Measurements from ENCODE around the gene KLHDC3.
"Not testable (repeated sequence)": the region's sequence is repeated elsewhere in the genome, so short reads cannot be mapped to it uniquely, and the experiment has no call there.

The KLHDC3 gene

DNA sequence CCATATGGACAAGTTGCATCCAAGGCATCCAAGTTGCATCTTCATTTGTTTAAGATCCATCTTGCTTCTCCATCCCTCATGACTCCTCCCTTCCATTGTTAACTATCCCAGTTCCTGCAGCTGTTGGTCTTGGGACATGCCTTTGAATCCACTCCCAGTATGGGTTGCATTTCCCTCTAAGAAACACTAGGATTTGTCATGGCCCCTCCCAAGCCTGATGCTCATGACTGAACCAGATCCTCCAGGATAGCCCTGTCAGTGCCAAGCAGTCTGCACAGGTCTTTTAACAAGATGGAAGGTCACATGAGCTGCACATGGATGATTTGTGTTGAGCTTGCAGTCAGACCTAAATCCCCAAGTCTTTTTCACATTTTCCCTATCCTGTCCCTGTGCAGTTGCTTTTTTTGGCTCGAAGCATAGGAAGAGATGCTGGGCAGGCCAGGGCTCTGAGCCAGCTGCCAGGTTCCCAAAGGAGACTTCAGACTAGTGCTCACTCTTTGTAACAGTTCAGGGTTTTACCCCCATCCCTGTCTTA is 25.5 kb upstream of the KLHDC3 start:
- no peak for DNase-seq (ENCODE audit: low read depth in 2 of 3, low spot score in 2 of 3)

DNA sequence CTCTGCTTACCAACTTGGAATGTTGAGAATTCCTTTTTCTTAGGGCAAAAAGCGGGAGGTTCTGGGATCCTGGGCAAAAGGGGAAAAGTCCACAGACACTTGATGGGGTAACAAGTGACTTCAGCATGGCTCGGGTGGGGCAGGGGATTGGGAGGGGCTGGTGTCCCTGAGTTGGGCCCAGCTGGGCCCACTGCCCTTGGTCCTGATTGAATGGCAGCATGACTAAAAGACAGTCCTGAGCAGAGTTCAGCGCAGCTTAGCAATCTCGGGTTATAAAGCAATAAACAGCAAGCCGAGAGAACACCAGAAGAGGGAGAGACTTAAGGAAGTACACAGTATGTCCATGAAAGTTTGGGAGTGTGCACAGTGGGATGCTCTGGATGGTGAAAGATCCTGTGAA is 24.1 kb upstream of the KLHDC3 start:
- no peak for DNase-seq (ENCODE audit: low read depth in 2 of 3, low spot score in 2 of 3)

DNA sequence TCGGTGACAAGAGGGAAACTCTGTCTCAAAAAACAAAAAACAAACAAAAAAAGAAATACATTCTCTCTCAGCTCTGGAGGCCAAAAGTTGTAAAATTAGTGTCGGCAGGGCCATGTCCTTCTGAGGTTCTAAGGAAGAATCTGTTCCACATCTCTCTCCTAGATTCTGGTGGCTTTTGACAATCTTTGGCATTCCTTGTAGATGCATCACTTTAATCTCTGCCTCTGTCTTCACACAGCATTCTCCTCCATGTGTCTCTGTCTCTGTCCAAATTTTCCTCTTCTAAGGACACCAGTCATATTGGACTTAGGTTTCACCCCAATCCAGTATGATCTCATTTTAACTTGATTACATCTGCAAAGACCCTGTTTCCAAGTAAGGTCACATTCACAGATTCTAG is 20.6 kb upstream of the KLHDC3 start:
- DNase-seq (ENCODE audit: low read depth in 2 of 3, low spot score in 2 of 3) = no peak

DNA sequence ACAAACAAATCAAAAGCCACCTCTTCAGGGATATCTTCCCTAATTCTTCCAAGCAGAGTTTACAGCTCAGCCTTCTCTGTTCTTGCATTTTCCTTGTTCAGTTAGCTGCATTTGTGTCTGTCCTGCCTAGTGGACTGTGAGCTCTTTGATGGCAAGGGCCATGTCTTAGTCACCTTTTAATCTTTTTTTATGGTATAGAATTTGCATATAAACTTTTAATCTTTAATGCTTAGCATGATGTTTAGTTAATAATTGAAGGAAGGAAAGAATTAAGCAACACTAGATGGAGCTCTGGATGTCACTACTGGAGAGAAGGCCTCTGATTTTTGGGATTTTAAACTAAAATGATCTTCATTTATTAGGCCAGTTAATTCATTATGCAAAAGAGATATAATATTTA is 17.5 kb upstream of the KLHDC3 start:
- no peak for DNase-seq (ENCODE audit: low read depth in 2 of 3, low spot score in 2 of 3)

DNA sequence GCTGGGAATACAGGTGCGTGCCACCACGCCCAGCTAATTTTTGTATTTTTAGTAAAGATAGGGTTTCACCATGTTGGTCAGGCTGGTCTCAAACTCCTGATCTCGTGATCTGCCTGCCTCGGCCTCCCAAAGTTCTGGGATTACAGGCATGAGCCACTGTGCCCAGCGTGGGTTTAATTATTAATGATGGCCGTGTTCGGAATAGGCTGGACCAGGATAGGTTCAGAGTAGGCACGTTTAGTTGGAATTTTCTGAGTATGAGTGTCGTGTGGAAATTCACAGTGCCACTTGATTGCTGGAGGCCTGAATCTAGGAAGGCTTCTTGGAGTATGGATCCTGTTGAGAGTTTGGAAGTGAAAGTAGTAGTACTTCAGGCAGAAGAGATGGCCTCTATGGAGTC is 15.8 kb upstream of the KLHDC3 start:
- not testable (repeated sequence) for DNase-seq (ENCODE audit: low read depth in 2 of 3, low spot score in 2 of 3)

DNA sequence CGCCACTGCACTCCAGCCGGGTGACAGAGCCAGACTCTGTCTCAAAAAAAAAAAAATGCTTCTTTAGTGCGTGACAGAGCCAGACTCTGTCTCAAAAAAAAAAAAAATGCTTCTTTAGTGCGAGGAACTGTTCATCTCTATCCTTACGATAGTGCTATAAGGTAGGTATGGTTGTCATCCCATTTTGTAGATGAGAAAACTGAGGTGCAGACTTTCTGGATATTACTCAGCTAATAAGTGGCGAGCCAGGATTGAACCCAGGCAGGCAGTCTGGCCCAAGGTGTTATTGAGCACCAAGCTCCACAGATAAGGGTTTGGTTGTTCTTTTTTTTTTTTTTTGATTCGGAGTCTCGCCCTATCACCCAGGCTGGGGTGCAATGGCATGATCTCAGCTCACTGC is 12.2 kb upstream of the KLHDC3 start:
- no peak for DNase-seq (ENCODE audit: low read depth in 2 of 3, low spot score in 2 of 3)

DNA sequence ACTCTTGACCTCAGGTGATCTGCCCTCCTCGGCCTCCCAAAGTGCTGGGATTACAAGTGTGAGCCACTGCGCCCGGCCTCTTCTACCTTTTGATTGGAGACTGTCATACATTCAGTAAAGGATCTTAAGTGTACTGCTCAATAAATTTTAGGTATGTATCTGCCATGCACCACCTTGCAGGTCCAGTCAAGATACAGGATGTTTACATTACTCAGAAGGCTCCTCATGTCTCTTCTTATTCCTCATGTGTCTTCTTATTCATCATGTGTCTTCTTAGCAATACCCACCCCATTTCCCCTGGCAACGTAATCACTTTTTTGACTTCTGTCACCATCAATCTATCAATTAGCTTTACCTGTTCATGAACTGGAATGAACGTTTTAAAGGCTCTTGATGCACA is 8.2 kb upstream of the KLHDC3 start:
- DNase-seq (ENCODE audit: low read depth in 2 of 3, low spot score in 2 of 3) = no peak

DNA sequence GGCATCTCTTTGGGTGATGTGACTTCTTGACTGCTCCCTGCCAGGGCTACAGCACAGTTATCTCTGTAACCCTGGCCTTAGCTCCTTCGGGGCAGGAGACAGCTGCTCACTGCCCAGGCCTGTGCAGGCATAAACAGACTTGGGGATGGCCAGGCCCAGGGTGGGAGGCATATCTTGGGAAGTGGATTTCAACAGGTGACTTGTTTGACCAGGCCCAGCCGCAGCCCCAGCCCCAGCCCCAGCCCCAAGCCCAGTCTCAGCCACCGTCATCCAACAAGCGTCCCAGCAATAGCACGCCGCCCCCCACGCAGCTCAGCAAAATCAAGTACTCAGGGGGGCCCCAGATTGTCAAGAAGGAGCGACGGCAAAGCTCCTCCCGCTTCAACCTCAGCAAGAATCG is 7.8 kb upstream of the KLHDC3 start:
- DNase-seq (ENCODE audit: low read depth in 2 of 3, low spot score in 2 of 3) = no peak

DNA sequence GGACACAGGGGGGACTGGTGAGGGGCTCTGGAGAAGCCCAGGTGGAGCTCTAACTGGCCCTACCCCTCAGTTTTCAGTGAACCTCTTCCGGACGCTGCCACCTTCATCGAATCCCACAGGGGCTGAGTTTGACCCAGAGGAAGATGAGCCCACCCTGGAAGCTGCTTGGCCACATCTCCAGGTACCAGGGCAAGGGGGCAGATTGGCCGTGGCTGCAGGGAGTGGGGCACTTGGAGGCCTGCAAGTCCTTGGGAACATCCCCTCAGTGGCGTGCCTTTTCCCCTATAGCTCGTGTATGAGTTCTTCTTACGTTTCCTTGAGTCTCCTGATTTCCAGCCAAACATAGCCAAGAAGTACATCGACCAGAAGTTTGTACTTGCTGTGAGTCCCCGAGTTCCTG is 6.9 kb upstream of the KLHDC3 start:
- no peak for DNase-seq (ENCODE audit: low read depth in 2 of 3, low spot score in 2 of 3)

DNA sequence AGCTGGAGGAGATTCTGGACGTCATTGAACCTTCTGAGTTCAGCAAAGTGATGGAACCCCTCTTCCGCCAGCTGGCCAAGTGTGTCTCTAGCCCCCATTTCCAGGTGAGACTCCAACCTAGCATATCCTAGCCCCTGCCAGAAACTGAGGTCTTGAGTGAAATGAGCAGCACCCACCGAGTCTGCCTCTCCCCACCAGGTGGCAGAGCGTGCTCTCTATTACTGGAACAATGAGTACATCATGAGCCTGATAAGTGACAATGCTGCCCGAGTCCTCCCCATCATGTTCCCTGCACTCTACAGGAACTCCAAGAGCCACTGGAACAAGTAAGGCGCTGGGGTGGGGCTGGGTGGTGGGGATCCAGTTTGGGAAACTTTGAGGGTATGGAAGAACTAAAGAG is 4.9 kb upstream of the KLHDC3 start:
- no peak for DNase-seq (ENCODE audit: low read depth in 2 of 3, low spot score in 2 of 3)

DNA sequence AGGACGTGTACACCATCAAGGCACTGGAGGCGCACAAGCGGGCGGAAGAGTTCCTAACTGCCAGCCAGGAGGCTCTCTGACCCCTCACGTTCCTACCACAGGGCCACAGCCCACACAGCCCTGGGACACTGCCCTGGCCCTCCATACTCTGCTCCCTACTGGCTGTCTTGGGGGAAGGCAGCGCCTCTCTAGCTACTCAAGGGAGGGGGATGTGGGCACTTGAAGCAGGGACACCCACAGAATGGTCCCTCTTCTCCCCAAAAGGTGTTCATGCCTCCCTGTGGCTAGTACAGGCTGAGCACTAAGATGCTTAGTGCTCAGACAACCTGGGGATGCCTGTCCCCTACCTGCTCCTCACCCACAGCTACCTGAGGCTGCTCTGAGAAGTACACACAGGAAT is 2.8 kb upstream of the KLHDC3 start:
- DNase-seq (ENCODE audit: low read depth in 2 of 3, low spot score in 2 of 3) = no peak

DNA sequence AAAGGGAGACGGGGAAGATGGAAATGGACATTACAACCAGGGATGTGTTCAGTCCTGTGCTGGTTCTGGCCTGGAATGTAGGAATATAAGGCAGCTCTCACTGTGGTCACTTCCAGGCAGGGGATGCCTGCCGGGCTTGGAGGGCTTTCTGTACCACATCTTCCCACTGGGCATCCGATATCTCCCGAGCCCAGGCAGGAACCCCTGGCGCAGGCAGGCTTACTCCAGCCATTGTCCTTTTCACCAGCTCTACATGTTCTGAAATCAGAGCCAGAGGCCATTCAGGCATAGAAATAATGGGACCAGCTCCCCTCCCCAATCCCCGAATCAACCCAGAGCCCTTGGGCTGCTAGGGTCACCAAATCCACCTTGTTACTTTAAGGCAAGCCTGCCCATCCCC is 1.7 kb upstream of the KLHDC3 start:
- DNase-seq (ENCODE audit: low read depth in 2 of 3, low spot score in 2 of 3) = no peak

DNA sequence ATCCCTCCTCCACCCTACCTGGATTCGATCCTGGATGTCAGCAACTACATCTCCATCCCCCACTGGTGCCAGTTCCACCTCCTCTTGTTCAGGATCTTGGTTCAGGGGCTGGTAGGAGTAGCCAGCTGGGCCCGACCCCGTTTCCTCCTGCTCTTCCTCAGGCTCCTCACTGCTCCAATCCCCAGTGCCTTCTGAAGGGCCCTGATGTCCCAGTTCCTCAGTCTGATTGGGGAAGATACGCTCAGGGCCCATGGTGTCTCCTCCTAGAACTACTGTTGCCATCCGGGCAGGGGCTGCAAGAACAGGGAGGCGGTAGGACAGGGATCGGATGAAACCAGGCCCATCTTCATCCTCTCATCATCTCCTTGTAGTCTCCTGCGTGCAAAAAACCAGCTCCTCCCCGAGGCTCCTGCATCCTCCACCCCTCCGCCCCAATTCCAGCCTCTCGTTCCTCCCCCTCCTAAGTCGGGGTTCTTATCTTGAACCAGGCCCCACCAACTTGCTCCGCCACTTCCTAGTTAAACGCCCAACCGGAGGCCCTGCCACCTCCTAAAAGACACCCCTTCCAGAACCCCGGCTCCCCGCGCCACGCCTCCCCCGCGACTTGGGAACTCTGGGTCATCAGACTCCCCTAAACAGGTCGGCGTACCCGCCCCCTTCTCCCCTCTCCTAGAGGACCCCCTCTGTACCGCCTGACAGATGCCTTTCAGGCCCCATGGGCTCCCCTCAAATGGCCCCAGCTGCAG is 779 bp upstream of the KLHDC3 start:
- DNase-seq (ENCODE audit: low read depth in 2 of 3, low spot score in 2 of 3) = peak in 1 of 3 experiments; percentile 16

DNA sequence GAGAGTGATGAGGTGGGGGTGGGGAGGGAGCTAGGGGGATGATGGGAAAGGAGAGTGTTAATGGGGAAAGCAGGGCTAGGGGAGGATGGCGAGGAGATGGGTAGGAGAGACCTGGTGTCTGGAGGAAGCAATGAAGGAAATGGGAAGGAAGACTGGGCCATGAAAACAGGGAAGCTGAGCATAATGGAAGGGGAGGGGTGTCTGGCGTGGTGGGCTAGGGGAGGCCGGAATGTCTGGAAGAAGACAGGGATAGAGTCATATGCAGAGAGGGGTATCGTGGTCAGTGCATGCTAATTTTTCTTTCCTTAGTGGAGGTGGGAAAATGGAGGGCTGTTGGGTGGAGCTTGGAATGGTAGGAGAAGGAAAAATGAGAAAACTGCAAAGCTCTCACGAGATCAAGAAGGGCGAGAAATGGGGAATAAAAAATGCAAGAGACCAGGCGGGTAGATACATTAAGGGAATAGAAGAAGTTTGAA is 423 bp downstream of the KLHDC3 start:
- DNase-seq (ENCODE audit: low read depth in 2 of 3, low spot score in 2 of 3) = no peak

DNA sequence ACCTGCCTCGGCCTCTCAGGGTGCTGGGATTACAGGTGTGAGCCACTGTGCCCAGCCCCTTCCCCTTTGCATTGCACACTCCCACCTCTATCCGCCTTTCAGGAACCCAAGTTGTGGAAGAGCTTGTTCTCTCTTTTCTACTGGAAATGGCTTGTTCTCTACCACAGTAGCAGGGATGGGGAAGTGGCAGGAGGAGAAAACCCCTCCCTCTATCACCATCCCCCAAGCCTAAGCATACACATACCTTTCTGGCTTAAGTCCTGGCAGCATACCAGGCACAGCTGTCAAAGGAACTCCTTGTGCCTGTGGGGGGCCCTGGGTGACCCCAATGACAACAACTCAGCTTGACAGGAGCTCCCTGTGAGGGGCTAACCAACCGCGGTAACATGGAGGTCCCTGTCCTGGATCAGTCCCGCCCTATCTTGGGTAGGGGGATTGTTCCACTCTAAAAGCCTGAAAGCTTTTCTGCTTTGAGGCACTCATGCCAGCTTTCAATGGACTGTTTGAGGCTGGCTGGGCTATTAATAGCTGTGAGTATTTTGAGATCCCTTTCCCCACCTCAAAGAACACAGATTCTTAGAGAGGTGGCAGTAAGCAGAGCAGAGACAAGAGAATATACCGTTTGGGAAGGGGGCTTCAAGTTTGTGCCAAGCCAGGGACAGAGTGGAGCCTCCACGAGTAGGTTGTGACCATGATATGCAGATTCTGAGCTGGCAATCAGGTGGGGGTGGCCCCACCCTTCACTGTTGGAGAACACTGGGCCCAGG is 2.3 kb downstream of the KLHDC3 start:
- no peak for DNase-seq (ENCODE audit: low read depth in 2 of 3, low spot score in 2 of 3)

DNA sequence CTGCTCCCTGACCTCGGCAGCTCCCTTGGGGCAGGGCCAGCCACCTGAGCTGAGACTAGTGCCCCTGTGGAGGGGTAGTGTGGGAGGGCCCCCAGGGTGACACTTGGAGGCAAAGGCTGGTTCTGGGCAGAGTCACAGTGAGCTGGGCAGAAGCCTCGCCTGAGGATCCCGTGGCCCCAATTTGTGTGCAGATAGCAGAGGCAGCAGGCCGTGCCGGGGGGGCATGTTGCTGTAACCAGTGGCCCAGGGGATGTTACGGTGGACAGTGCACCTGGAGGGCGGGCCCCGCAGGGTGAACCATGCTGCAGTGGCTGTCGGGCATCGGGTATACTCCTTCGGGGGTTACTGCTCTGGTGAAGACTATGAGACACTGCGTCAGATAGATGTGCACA is 2.9 kb downstream of the KLHDC3 start:
- DNase-seq (ENCODE audit: low read depth in 2 of 3, low spot score in 2 of 3) = no peak

DNA sequence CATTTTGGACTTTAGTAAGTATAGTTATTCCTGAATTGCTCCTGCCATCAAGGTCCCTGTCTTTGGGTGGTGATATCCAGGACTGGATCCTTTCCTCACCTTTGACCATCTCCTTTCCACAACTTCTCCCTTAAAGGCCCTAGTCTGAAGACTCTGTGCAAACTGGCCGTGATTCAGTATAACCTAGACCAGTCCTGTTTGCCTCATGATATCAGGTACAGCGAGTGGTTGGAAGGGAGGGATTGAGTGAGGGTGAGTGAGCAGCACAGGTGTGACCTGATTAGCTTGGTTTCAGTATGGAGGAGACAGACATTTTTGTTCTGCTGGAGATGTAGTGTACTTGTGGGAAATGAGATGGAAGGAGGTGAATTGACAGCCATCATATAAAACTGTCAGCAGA is 5.1 kb downstream of the KLHDC3 start:
- DNase-seq (ENCODE audit: low read depth in 2 of 3, low spot score in 2 of 3) = no peak

DNA sequence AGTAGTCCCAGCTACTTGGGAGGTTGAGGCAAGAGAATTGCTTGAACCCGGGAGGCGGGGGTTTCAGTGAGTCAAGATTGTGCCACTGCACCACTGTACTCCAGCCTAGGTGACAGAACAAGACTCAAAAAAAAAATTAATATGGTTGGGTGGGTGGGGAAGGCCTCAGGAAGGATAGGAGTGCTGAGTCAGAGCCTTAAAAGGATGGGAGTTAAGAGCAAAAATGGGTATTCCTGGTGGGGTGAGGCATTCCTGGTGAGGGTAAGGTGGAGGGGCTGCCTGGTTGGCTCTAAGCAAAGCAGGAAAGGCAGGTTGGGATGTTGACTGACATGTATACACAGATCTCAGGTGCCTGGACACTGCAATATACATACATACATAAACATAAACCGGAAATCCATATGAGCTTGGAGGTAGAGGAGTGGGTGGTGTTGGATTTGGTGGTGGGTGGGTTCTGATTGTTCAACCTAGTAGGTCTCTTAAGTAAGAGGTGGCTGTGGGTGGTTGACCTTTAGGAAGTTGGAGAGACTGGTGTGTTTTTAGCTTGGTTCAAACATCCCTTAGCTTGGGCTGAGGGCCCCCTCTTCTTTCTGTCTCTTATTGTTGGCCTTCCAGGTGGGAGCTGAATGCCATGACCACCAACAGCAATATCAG is 6.1 kb downstream of the KLHDC3 start:
- DNase-seq (ENCODE audit: low read depth in 2 of 3, low spot score in 2 of 3) = no peak

DNA sequence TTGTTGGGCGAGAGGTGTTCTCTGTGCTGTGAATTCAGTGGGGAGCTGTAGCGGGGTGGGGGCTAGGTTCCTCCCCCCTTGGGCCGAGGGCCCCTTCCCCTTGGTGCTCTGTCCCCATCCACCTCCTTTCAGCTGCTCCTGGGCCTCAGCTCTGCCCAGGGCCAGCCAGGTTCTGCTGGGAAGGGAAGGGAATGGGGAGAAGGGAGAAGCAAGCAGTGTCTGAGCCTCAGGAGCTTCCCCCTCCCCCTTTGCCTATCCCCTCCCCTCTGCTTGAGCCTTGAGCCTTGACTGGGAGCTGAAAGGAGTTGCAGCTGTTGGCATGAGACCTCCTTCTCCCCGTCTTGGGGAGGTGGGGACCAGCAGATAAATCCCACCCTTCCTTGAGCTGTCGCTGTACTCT is 6.8 kb downstream of the KLHDC3 start:
- DNase-seq (ENCODE audit: low read depth in 2 of 3, low spot score in 2 of 3) = no peak

DNA sequence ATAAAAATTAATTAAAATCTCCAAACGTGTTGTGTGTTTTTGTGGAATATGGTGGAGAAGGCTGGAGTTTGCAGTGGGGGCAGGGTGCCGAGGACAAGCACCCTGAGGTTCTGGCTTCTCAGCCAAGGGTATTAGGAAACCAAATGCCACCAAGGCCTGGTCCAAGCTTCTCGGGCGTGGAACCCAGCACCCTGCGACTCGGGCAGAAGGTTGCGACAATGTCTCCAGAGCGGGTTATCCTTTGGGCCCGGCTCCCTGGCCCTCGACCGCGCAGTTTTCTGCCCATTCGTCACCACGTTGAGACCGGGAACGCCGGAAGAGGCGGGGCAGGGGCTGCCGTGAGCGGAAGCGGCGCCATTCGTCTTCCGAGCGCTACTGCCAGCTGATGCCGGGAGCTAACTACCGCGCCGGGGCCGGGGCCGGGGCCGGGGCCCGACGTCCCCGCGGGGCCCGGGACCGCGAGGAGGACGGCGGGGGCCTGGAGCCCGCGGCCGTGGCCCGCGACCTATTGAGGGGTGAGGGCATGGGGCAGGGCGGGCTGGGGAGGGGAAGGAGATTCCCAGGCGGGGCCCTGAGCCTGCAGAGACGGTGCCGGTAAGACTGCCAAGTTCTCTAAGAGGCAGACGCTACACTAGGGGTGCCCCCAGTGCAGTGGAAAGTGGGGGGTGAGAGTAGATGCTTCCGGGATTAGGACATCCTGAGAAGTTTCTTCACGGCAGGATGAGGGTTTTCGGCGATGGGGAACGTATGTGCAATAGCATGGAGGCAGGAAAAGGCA is 7.4 kb downstream of the KLHDC3 start, which contains the start of gene RRP36:
Gene RRP36 (plus strand): TSS at position 354 of the 778 bp plus-strand sequence. CDS start 32 bp downstream, at position 386.
- peak; percentile 44 to 49 (median 49) for DNase-seq (ENCODE audit: low read depth in 2 of 3, low spot score in 2 of 3)

DNA sequence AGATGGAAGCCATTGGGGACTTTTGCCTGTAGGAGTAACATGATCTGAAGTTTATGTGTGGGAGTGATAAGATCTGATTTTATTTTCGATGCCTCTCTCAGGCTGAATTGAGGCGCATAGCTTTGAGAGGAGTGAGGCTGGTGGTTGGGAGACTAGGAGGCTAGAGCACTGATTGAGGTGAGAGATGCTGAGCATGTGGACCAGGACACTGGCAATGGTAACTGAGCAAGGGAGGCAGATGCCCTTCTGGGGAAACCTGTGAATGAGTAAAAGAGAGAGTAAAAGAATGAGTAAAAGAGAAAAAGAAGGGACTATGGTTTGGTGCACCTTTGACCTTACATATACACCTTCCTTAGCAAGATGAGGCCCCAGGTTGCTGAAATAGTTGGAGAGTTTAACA is 10.4 kb downstream of the KLHDC3 start:
- DNase-seq (ENCODE audit: low read depth in 2 of 3, low spot score in 2 of 3) = no peak

Measured in activated CD8-positive, alpha-beta memory T cell treated with anti-CD3 and anti-CD28 coated beads for 48 hours (primary cell).